ENCODE results near the gene REEP6. TPM values are rescaled to one million over a fixed set of nuclear protein-coding genes. Genes with fewer than 3 reads are reported as not detected.

The REEP6 gene
- total and polyA plus RNA-seq, 4 donors: 16.4 to 449 (median 201) TPM

- Histone ChIP-seq H3K36me3 (ENCODE audit: control insufficient read depth in 4 of 4, insufficient read depth in 3 of 4, low read depth in 1 of 4, low read length in 3 of 4) (no peaks in the 10 kb centered on the region), H3K27ac (ENCODE audit: low read depth in 1 of 2, low read length in 2 of 2) (no peak overlapping the region), H3K9ac (ENCODE audit: low read depth in 1 of 2, low read length in 2 of 2) (no peak overlapping the region), H3K4me1 (ENCODE audit: control insufficient read depth in 4 of 4, insufficient read depth in 4 of 4, low read length in 3 of 4) (peaks cover 0 to 5% (median 2%) of the 10 kb centered on the region in 4 donors), H3K9me3 (ENCODE audit: control insufficient read depth in 4 of 4, low read length in 3 of 4) (no peaks in the 10 kb centered on the region), H3K27me3 (ENCODE audit: control insufficient read depth in 4 of 4, insufficient read depth in 4 of 4, low read length in 3 of 4) (peaks cover 0 to 26% (median 7%) of the 10 kb centered on the region in 4 donors), H3K4me3 (ENCODE audit: low read depth in 1 of 3, low read length in 3 of 3) (no peak overlapping the region)
- no peak for DNase-seq (ENCODE audit: low spot score)
- 62% methylated on average over 17 of the region's 17 CpGs for WGBS
- TF ChIP-seq, protein P1, sequence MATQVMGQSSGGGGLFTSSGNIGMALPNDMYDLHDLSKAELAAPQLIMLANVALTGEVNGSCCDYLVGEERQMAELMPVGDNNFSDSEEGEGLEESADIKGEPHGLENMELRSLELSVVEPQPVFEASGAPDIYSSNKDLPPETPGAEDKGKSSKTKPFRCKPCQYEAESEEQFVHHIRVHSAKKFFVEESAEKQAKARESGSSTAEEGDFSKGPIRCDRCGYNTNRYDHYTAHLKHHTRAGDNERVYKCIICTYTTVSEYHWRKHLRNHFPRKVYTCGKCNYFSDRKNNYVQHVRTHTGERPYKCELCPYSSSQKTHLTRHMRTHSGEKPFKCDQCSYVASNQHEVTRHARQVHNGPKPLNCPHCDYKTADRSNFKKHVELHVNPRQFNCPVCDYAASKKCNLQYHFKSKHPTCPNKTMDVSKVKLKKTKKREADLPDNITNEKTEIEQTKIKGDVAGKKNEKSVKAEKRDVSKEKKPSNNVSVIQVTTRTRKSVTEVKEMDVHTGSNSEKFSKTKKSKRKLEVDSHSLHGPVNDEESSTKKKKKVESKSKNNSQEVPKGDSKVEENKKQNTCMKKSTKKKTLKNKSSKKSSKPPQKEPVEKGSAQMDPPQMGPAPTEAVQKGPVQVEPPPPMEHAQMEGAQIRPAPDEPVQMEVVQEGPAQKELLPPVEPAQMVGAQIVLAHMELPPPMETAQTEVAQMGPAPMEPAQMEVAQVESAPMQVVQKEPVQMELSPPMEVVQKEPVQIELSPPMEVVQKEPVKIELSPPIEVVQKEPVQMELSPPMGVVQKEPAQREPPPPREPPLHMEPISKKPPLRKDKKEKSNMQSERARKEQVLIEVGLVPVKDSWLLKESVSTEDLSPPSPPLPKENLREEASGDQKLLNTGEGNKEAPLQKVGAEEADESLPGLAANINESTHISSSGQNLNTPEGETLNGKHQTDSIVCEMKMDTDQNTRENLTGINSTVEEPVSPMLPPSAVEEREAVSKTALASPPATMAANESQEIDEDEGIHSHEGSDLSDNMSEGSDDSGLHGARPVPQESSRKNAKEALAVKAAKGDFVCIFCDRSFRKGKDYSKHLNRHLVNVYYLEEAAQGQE (IDR thresholded peaks at IDR 0.05): no peak
- TF ChIP-seq, protein P2, sequence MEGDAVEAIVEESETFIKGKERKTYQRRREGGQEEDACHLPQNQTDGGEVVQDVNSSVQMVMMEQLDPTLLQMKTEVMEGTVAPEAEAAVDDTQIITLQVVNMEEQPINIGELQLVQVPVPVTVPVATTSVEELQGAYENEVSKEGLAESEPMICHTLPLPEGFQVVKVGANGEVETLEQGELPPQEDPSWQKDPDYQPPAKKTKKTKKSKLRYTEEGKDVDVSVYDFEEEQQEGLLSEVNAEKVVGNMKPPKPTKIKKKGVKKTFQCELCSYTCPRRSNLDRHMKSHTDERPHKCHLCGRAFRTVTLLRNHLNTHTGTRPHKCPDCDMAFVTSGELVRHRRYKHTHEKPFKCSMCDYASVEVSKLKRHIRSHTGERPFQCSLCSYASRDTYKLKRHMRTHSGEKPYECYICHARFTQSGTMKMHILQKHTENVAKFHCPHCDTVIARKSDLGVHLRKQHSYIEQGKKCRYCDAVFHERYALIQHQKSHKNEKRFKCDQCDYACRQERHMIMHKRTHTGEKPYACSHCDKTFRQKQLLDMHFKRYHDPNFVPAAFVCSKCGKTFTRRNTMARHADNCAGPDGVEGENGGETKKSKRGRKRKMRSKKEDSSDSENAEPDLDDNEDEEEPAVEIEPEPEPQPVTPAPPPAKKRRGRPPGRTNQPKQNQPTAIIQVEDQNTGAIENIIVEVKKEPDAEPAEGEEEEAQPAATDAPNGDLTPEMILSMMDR (IDR thresholded peaks at IDR 0.05; ENCODE audit: low read depth, low read length, missing input control): no peak
- no peak for TF ChIP-seq MAX (IDR thresholded peaks at IDR 0.05)
Observed at GRCh38 chr19:1524972-1525325, 34.0 kb downstream of the REEP6 start.

- Histone ChIP-seq H3K27me3 (ENCODE audit: control insufficient read depth in 4 of 4, insufficient read depth in 4 of 4, low read length in 3 of 4) (peaks cover 0 to 26% (median 7%) of the 10 kb centered on the region in 4 donors), H3K36me3 (ENCODE audit: control insufficient read depth in 4 of 4, insufficient read depth in 3 of 4, low read depth in 1 of 4, low read length in 3 of 4) (no peaks in the 10 kb centered on the region), H3K27ac (ENCODE audit: low read depth in 1 of 2, low read length in 2 of 2) (no peak overlapping the region), H3K9ac (ENCODE audit: low read depth in 1 of 2, low read length in 2 of 2) (no peak overlapping the region), H3K4me3 (ENCODE audit: low read depth in 1 of 3, low read length in 3 of 3) (no peak overlapping the region), H3K4me1 (ENCODE audit: control insufficient read depth in 4 of 4, insufficient read depth in 4 of 4, low read length in 3 of 4) (peaks cover 0 to 5% (median 2%) of the 10 kb centered on the region in 4 donors), H3K9me3 (ENCODE audit: control insufficient read depth in 4 of 4, low read length in 3 of 4) (no peaks in the 10 kb centered on the region)
- no peak for DNase-seq (ENCODE audit: low spot score)
- WGBS: 67% methylated on average over 31 of the region's 31 CpGs
- TF ChIP-seq NR2F2 (IDR thresholded peaks at IDR 0.05) (no peak), SP1 (IDR thresholded peaks at IDR 0.05) (no peak), JUND (IDR thresholded peaks at IDR 0.05) (no peak), GABPA (IDR thresholded peaks at IDR 0.05 in 1 of 2, conservative IDR thresholded peaks at IDR 0.05 in 1 of 2) (no peak), YY1 (IDR thresholded peaks at IDR 0.05) (no peak), FOXA2 (IDR thresholded peaks at IDR 0.05) (no peak)
- TF ChIP-seq, protein P1 (IDR thresholded peaks at IDR 0.05): no peak
Observed at GRCh38 chr19:1525343-1525742, 34.4 kb downstream of the REEP6 start.
